Suprapubic skin (tissue), 3 donors: ENCODE results near the gene PPP2R3B.

Experiments
- EP300 ChIP-seq: sonication (generic); formaldehyde crosslinking; IDR thresholded peaks from one replicate; pipeline ENCODE4 v1.6.1; 2017; ENCODE audit warnings: antibody characterized with exemption
- TF ChIP-seq, protein P1 (sequence below), 2 donors: fragments of 200-600 bp in 1 of 2; fragments of 450-650 bp in 1 of 2; sonication (generic) in 1 of 2; IDR thresholded peaks; one replicate each; pipeline ENCODE4 v1.5.1; 2016 to 2019; ENCODE audit warnings: antibody characterized with exemption in 2 of 2, mild to moderate bottlenecking in 1 of 2, moderate library complexity in 1 of 2

GRCh38 chrX:358651-359143 lies 28.0 kb downstream of the PPP2R3B start:
- TF ChIP-seq, protein P1, sequence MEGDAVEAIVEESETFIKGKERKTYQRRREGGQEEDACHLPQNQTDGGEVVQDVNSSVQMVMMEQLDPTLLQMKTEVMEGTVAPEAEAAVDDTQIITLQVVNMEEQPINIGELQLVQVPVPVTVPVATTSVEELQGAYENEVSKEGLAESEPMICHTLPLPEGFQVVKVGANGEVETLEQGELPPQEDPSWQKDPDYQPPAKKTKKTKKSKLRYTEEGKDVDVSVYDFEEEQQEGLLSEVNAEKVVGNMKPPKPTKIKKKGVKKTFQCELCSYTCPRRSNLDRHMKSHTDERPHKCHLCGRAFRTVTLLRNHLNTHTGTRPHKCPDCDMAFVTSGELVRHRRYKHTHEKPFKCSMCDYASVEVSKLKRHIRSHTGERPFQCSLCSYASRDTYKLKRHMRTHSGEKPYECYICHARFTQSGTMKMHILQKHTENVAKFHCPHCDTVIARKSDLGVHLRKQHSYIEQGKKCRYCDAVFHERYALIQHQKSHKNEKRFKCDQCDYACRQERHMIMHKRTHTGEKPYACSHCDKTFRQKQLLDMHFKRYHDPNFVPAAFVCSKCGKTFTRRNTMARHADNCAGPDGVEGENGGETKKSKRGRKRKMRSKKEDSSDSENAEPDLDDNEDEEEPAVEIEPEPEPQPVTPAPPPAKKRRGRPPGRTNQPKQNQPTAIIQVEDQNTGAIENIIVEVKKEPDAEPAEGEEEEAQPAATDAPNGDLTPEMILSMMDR (IDR thresholded peaks at IDR 0.05): no peak
- no peak for TF ChIP-seq EP300
